WTC11 (cell line): ENCODE results near the gene GNB2. TPM values are rescaled to one million over a fixed set of nuclear protein-coding genes. Genes with fewer than 3 reads are reported as not detected.

Experiments used
- ATAC-seq: fragments of 200-7000 bp; cut with Tn5 transposase; 2 replicates; pipeline ENCODE4 v1.10.0; 2021; ENCODE audit warnings: mild to moderate bottlenecking, moderate library complexity
- CTCF ChIA-PET: fragments of 300-600 bp; sonication (Branson Sonifier 250); formaldehyde crosslinking; loops from one replicate; lab custom pipeline; 2021; ENCODE audit warnings: antibody characterized with exemption; lab: Charles Lee
- POLR2A ChIA-PET: fragments of 350-600 bp; sonication (Branson Sonifier 250); formaldehyde crosslinking; loops from one replicate; lab custom pipeline; 2021; ENCODE audit warnings: antibody characterized with exemption; lab: Charles Lee
- DNase-seq: peaks from one replicate; pipeline ENCODE4 v3.0.0; 2021; ENCODE audit warnings: low spot score
- H3K27ac Mint-ChIP-seq: 2 replicates; pipeline ENCODE4 v1.8.0; 2021; ENCODE audit warnings: mixed read lengths
- H3K27me3 Mint-ChIP-seq: 2 replicates; pipeline ENCODE4 v1.8.0; 2021; ENCODE audit warnings: low read depth, mild to moderate bottlenecking, moderate library complexity, mixed read lengths
- H3K36me3 Mint-ChIP-seq: 2 replicates; pipeline ENCODE4 v1.8.0; 2021; ENCODE audit warnings: mixed read lengths
- H3K4me1 Mint-ChIP-seq: 2 replicates; pipeline ENCODE4 v1.8.0; 2022; ENCODE audit warnings: mixed read lengths
- H3K4me3 Mint-ChIP-seq: 2 replicates; pipeline ENCODE4 v1.8.0; 2021; ENCODE audit warnings: mild to moderate bottlenecking, moderate library complexity, mixed read lengths
- H3K9me3 Mint-ChIP-seq: 2 replicates; pipeline ENCODE4 v1.8.0; 2021; ENCODE audit warnings: mixed read lengths
- CREM ChIP-seq: sonication (generic); formaldehyde crosslinking; IDR thresholded peaks from 2 replicates; pipeline ENCODE4 v1.8.1; 2022; ENCODE audit warnings: mild to moderate bottlenecking, missing genetic modification reagents, moderate library complexity
- ETV6 ChIP-seq: sonication (generic); formaldehyde crosslinking; IDR thresholded peaks from 2 replicates; pipeline ENCODE4 v1.8.1; 2022; ENCODE audit warnings: mild to moderate bottlenecking, missing genetic modification reagents
- FOXK1 ChIP-seq: sonication (generic); formaldehyde crosslinking; IDR thresholded peaks from 2 replicates; pipeline ENCODE4 v1.8.0; 2022; ENCODE audit warnings: mild to moderate bottlenecking, moderate library complexity, missing genetic modification reagents
- GABPB1 ChIP-seq: sonication (generic); formaldehyde crosslinking; IDR thresholded peaks from 2 replicates; pipeline ENCODE4 v1.8.1; 2023; ENCODE audit warnings: mild to moderate bottlenecking, missing genetic modification reagents
- HMGA2 ChIP-seq: fragments of 250-450 bp; sonication (Bioruptor Pico); IDR thresholded peaks from 2 replicates; pipeline ENCODE4 v1.4.0; 2021; ENCODE audit warnings: mild to moderate bottlenecking, moderate library complexity
- KAT7 ChIP-seq: sonication (generic); formaldehyde crosslinking; IDR thresholded peaks from 2 replicates; pipeline ENCODE4 v1.8.1; 2023; ENCODE audit warnings: missing genetic modification reagents, mild to moderate bottlenecking, borderline replicate concordance
- NR2C2 ChIP-seq: sonication (generic); formaldehyde crosslinking; IDR thresholded peaks from 2 replicates; pipeline ENCODE4 v1.8.0; 2022; ENCODE audit warnings: mild to moderate bottlenecking, missing genetic modification reagents
- RELA ChIP-seq: sonication (generic); formaldehyde crosslinking; IDR thresholded peaks from 2 replicates; pipeline ENCODE4 v1.8.1; 2022; ENCODE audit warnings: missing genetic modification reagents, mild to moderate bottlenecking, borderline replicate concordance
- SOX15 ChIP-seq: fragments of 250-450 bp; sonication (Bioruptor Pico); IDR thresholded peaks from 2 replicates; pipeline ENCODE4 v1.9.0; 2021; ENCODE audit warnings: mild to moderate bottlenecking
- SP1 ChIP-seq: sonication (generic); formaldehyde crosslinking; conservative IDR thresholded peaks from 2 replicates; pipeline ENCODE4 v1.8.1; 2022; ENCODE audit warnings: missing genetic modification reagents
- TCF7 ChIP-seq: sonication (generic); formaldehyde crosslinking; IDR thresholded peaks from 2 replicates; pipeline ENCODE4 v1.8.0; 2022; ENCODE audit warnings: mild to moderate bottlenecking, low read depth, missing genetic modification reagents, moderate library complexity
- ZBTB43 ChIP-seq: sonication (generic); formaldehyde crosslinking; IDR thresholded peaks from 2 replicates; pipeline ENCODE4 v1.8.1; 2023; ENCODE audit warnings: mild to moderate bottlenecking, missing genetic modification reagents
- ZNF219 ChIP-seq: sonication (generic); formaldehyde crosslinking; IDR thresholded peaks from 2 replicates; pipeline ENCODE4 v1.8.0; 2023; ENCODE audit warnings: missing genetic modification reagents, mild to moderate bottlenecking, borderline replicate concordance
- ZNF232 ChIP-seq: sonication (generic); formaldehyde crosslinking; IDR thresholded peaks from 2 replicates; pipeline ENCODE4 v1.8.0; 2022; ENCODE audit warnings: mild to moderate bottlenecking, missing genetic modification reagents
- ZNF317 ChIP-seq: sonication (generic); formaldehyde crosslinking; IDR thresholded peaks from 2 replicates; pipeline ENCODE4 v1.8.1; 2023; ENCODE audit warnings: low read depth, mild to moderate bottlenecking, moderate library complexity, missing genetic modification reagents, borderline replicate concordance
- ZNF532 ChIP-seq: fragments of 250-450 bp; sonication (Bioruptor Pico); IDR thresholded peaks from 2 replicates; pipeline ENCODE4 v1.9.0; 2021; ENCODE audit warnings: mild to moderate bottlenecking, borderline replicate concordance
- total RNA-seq: library from RNA; stranded (reverse); gene quantifications from 3 replicates; pipeline ENCODE4 v1.2.3, GENCODE V29; 2021
- TF ChIP-seq, protein P1 (sequence below): sonication (generic); formaldehyde crosslinking; IDR thresholded peaks from 2 replicates; pipeline ENCODE4 v1.8.0; 2023; ENCODE audit warnings: missing genetic modification reagents
- TF ChIP-seq, protein P2 (sequence below): sonication (generic); formaldehyde crosslinking; IDR thresholded peaks from 2 replicates; pipeline ENCODE4 v1.8.0; 2023; ENCODE audit warnings: mild to moderate bottlenecking, missing genetic modification reagents
- TF ChIP-seq, protein P3 (sequence below): sonication (generic); formaldehyde crosslinking; IDR thresholded peaks from 2 replicates; pipeline ENCODE4 v1.8.0; 2022; ENCODE audit warnings: mild to moderate bottlenecking, missing genetic modification reagents
- TF ChIP-seq, protein P4 (sequence below): sonication (generic); formaldehyde crosslinking; IDR thresholded peaks from 2 replicates; pipeline ENCODE4 v1.8.1; 2023; ENCODE audit warnings: mild to moderate bottlenecking, moderate library complexity, missing genetic modification reagents
- TF ChIP-seq, protein P5 (sequence below): sonication (generic); formaldehyde crosslinking; IDR thresholded peaks from 2 replicates; pipeline ENCODE4 v1.8.0; 2022; ENCODE audit warnings: mild to moderate bottlenecking, missing genetic modification reagents

The GNB2 gene
- total RNA-seq, 1 experiment from 2014 or later = 194 TPM

GRCh38 chr7:100705320-100705752, 31.8 kb downstream of the GNB2 start (continued):
- TF ChIP-seq ZNF532 (CRISPR knock-in tag) (no peak), HMGA2 (CRISPR knock-in tag) (no peak), NR2C2 (no peak), KAT7 (CRISPR knock-in tag) (0 out of 2 replicates have a peak, but pooled peaks have one; percentile 83)
- TF ChIP-seq, protein P1, sequence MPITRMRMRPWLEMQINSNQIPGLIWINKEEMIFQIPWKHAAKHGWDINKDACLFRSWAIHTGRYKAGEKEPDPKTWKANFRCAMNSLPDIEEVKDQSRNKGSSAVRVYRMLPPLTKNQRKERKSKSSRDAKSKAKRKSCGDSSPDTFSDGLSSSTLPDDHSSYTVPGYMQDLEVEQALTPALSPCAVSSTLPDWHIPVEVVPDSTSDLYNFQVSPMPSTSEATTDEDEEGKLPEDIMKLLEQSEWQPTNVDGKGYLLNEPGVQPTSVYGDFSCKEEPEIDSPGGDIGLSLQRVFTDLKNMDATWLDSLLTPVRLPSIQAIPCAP = peak; percentile 45; the same call in 1 of the 2 replicates

DNA sequence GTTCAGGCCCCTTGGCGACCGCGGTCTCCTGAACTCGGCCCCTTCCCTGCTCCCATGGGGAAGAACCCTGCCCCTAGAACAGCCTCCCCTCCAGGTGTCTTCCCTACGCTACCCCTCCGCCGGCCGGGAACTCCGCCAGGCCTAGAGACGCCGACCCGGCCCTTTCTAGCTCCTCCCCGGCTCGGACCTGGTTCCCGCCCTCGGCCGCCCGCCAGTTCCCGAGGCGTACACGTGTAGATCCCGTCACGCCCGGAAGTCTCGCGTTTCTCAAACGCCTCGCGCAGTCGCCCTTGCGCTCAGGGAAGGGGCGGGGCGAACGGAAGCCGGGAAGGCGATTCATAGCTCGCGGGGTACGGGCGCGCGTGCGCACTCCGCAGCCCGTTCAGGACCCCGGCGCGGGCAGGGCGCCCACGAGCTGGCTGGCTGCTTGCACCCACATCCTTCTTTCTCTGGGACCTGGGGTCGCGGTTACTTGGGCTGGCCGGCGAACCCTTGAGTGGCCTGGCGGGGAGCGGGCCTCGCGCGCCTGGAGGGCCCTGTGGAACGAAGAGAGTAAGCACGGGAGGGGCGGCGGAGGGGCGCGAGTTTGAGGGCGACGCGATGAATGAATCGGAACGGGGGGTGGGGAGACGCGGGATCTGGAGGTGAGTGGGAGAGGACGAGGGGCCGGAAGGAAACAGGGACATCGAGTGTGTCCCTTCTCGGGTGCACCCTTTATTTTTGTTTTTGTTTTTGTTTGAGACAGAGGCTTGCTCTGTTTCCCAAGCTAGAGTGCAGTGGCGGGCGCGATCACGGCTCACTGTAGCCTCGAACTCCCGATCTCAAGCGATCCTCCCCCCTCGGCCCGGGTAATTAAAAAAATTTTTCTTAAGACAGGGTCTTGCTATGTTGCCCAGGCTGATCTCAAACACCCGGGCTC, 32.5 kb downstream of the GNB2 start, which contains the start of gene POP7:
Gene POP7 (plus strand): TSS at position 369 of the 919 bp plus-strand sequence. CDS start 710 bp downstream, outside the sequence.
- H3K4me3 Mint-ChIP-seq = peak within 1 kb of the TSS; percentile 96
- peak; percentile 99 for DNase-seq
- H3K9me3 Mint-ChIP-seq = no peaks in the 10 kb centered on the region
- peaks cover 10% of the 10 kb centered on the region for H3K36me3 Mint-ChIP-seq
- H3K27ac Mint-ChIP-seq = peak within 1 kb of the TSS; percentile 88
- peak; percentile 97 for ATAC-seq
- ChIA-PET POLR2A (interaction anchor here (0.5 to 2.3 kb wide), 26 partner anchors 11 to 525 kb away, joined by 3 to 30 read pairs (median 4); partner anchors contain the start of genes AGFG2, EPHB4, EPO and FBXO24), CTCF (interaction anchor here (0.6 to 6.3 kb wide), 83 partner anchors 7 to 548 kb away, joined by 3 to 119 read pairs (median 6); partner anchors contain the start of genes ACTL6B, AGFG2, EPHB4 and EPO)
- no peaks in the 10 kb centered on the region for H3K27me3 Mint-ChIP-seq
- H3K4me1 Mint-ChIP-seq = peaks cover 8% of the 10 kb centered on the region
- TF ChIP-seq SOX15 (CRISPR knock-in tag) (no peak), ZNF232 (CRISPR knock-in tag) (peak; percentile 92), FOXK1 (CRISPR knock-in tag) (peak; percentile 86), CREM (peak; percentile 55; the same call in 1 of the 2 replicates), GABPB1 (CRISPR knock-in tag) (no peak; the same call in 1 of the 2 replicates), RELA (CRISPR knock-in tag) (peak; percentile 21; the same call in 1 of the 2 replicates), ZBTB43 (CRISPR knock-in tag) (peak; percentile 57; the same call in 1 of the 2 replicates), ZNF219 (no peak), SP1 (CRISPR knock-in tag) (peak; percentile 98), ZNF317 (CRISPR knock-in tag) (no peak), ETV6 (peak; percentile 78; the same call in 1 of the 2 replicates), TCF7 (CRISPR knock-in tag) (peak; percentile 66; the same call in 1 of the 2 replicates)
- TF ChIP-seq, protein P2, sequence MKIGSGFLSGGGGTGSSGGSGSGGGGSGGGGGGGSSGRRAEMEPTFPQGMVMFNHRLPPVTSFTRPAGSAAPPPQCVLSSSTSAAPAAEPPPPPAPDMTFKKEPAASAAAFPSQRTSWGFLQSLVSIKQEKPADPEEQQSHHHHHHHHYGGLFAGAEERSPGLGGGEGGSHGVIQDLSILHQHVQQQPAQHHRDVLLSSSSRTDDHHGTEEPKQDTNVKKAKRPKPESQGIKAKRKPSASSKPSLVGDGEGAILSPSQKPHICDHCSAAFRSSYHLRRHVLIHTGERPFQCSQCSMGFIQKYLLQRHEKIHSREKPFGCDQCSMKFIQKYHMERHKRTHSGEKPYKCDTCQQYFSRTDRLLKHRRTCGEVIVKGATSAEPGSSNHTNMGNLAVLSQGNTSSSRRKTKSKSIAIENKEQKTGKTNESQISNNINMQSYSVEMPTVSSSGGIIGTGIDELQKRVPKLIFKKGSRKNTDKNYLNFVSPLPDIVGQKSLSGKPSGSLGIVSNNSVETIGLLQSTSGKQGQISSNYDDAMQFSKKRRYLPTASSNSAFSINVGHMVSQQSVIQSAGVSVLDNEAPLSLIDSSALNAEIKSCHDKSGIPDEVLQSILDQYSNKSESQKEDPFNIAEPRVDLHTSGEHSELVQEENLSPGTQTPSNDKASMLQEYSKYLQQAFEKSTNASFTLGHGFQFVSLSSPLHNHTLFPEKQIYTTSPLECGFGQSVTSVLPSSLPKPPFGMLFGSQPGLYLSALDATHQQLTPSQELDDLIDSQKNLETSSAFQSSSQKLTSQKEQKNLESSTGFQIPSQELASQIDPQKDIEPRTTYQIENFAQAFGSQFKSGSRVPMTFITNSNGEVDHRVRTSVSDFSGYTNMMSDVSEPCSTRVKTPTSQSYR = 0 out of 2 replicates have a peak, but pooled peaks have one; percentile 25
- TF ChIP-seq, protein P3, sequence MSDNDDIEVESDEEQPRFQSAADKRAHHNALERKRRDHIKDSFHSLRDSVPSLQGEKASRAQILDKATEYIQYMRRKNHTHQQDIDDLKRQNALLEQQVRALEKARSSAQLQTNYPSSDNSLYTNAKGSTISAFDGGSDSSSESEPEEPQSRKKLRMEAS (CRISPR knock-in tag) = peak; percentile 92
- TF ChIP-seq, protein P4, sequence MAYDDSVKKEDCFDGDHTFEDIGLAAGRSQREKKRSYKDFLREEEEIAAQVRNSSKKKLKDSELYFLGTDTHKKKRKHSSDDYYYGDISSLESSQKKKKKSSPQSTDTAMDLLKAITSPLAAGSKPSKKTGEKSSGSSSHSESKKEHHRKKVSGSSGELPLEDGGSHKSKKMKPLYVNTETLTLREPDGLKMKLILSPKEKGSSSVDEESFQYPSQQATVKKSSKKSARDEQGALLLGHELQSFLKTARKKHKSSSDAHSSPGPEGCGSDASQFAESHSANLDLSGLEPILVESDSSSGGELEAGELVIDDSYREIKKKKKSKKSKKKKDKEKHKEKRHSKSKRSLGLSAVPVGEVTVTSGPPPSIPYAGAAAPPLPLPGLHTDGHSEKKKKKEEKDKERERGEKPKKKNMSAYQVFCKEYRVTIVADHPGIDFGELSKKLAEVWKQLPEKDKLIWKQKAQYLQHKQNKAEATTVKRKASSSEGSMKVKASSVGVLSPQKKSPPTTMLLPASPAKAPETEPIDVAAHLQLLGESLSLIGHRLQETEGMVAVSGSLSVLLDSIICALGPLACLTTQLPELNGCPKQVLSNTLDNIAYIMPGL (CRISPR knock-in tag) = peak; percentile 83
- TF ChIP-seq, protein P5, sequence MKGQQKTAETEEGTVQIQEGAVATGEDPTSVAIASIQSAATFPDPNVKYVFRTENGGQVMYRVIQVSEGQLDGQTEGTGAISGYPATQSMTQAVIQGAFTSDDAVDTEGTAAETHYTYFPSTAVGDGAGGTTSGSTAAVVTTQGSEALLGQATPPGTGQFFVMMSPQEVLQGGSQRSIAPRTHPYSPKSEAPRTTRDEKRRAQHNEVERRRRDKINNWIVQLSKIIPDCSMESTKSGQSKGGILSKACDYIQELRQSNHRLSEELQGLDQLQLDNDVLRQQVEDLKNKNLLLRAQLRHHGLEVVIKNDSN = peak; percentile 79
